H1 (cell line): ENCODE results near the gene LRP5. TPM values are rescaled to one million over a fixed set of nuclear protein-coding genes. Genes with fewer than 3 reads are reported as not detected.

Source experiments
- CTCF ChIA-PET: fragments of 300-600 bp; sonication (Branson Sonifier 250); formaldehyde crosslinking; loops from one replicate; lab custom pipeline; 2021; ENCODE audit not compliant: partially characterized antibody; lab: Charles Lee
- POLR2A ChIA-PET: fragments of 300-600 bp; sonication (Branson Sonifier 250); formaldehyde crosslinking; loops from one replicate; lab custom pipeline; 2021; ENCODE audit warnings: inconsistent platforms; ENCODE audit not compliant: partially characterized antibody; lab: Charles Lee
- DNase-seq, 2 experiments: peaks; one replicate each; pipeline versions ENCODE4 v3.0.0 to v3.0.0-alpha.2; 2010 to 2022; ENCODE audit warnings: low spot score in 2 of 2, low read depth in 1 of 2, mixed read lengths in 1 of 2
- FAIRE-seq: peaks from 2 replicates; lab custom pipeline; 2011; peaks lifted over from hg19 to GRCh38; lab: Jason Lieb, UNC
- H2AFZ ChIP-seq: 2 replicates; pipeline ENCODE4 v1.8.1; 2012; ENCODE audit warnings: low read length, inconsistent platforms
- H2AK5ac ChIP-seq: 2 replicates; pipeline ENCODE4 v1.6.1; 2013; ENCODE audit warnings: low read depth, low read length
- H2BK120ac ChIP-seq: replicated peaks from 2 replicates; pipeline ENCODE3; 2013; ENCODE audit warnings: low read depth, low read length, inconsistent platforms
- H2BK12ac ChIP-seq: 2 replicates; pipeline ENCODE4 v1.6.1; 2013; ENCODE audit warnings: low read depth, low read length
- H2BK15ac ChIP-seq: 2 replicates; pipeline ENCODE4 v1.6.1; 2013; ENCODE audit warnings: low read length
- H2BK20ac ChIP-seq: 2 replicates; pipeline ENCODE4 v1.6.1; 2013; ENCODE audit warnings: low read length
- H2BK5ac ChIP-seq: 2 replicates; pipeline ENCODE4 v1.6.1; 2013; ENCODE audit warnings: low read depth, low read length
- H3K14ac ChIP-seq: 2 replicates; pipeline ENCODE4 v1.6.1; 2013; ENCODE audit warnings: inconsistent platforms; ENCODE audit not compliant: insufficient read length
- H3K18ac ChIP-seq: 2 replicates; pipeline ENCODE4 v1.6.1; 2013; ENCODE audit warnings: low read length; ENCODE audit errors: extremely low read depth
- H3K23ac ChIP-seq: 2 replicates; pipeline ENCODE4 v1.6.1; 2013; ENCODE audit warnings: inconsistent platforms; ENCODE audit not compliant: insufficient read length
- H3K23me2 ChIP-seq: 2 replicates; pipeline ENCODE4 v1.6.1; 2013; ENCODE audit warnings: low read depth, low read length
- H3K27ac ChIP-seq: 2 replicates; pipeline ENCODE4 v1.6.1; 2011; ENCODE audit warnings: low read depth, low read length, inconsistent platforms
- H3K27me3 ChIP-seq, 4 experiments: replicated peaks in 1 of 4; 1 replicate in 1 of 4; 2 replicates in 3 of 4; pipeline versions ENCODE4 v1.6.1 to v1.8.1; 2011 to 2013; ENCODE audit warnings: low read length in 3 of 4, mild to moderate bottlenecking in 3 of 4, inconsistent platforms in 2 of 4, mixed read lengths in 2 of 4, moderate library complexity in 1 of 4; ENCODE audit not compliant: control insufficient read depth in 3 of 4, insufficient read depth in 3 of 4; ENCODE audit errors: extremely low read depth in 1 of 4
- H3K36me3 ChIP-seq, 4 experiments: 2 replicates each; pipeline versions ENCODE4 v1.6.1 to v1.8.1; 2011 to 2013; ENCODE audit warnings: mild to moderate bottlenecking in 4 of 4, low read length in 3 of 4, moderate library complexity in 2 of 4, control low read depth in 1 of 4, inconsistent platforms in 1 of 4; ENCODE audit not compliant: insufficient read depth in 4 of 4, control insufficient read depth in 2 of 4
- H3K4ac ChIP-seq: replicated peaks from 2 replicates; pipeline ENCODE3; 2013; ENCODE audit warnings: low read length, low read depth, mixed read lengths, inconsistent platforms; ENCODE audit not compliant: insufficient read length
- H3K4me1 ChIP-seq, 4 experiments: replicated peaks in 1 of 4; 1 replicate in 1 of 4; 2 replicates in 3 of 4; pipeline versions ENCODE4 v1.6.1 to v1.8.1; 2011 to 2013; ENCODE audit warnings: low read length in 3 of 4, inconsistent platforms in 2 of 4, mixed read lengths in 1 of 4; ENCODE audit not compliant: insufficient read depth in 4 of 4, control insufficient read depth in 3 of 4
- H3K4me2 ChIP-seq, 2 experiments: 2 replicates each; pipeline versions ENCODE4 v1.6.1 to v1.8.1; 2011 to 2013; ENCODE audit warnings: low read depth in 2 of 2, low read length in 2 of 2, control low read depth in 1 of 2, inconsistent platforms in 1 of 2, mild to moderate bottlenecking in 1 of 2; ENCODE audit not compliant: insufficient read depth in 1 of 2
- H3K4me3 ChIP-seq, 4 experiments: fragments of 200-600, 300-600 bp in 1 of 4; sonication (generic), shearing (Covaris generic), sonication (Bioruptor Twin) in 1 of 4; 2 replicates each; pipeline versions ENCODE4 v1.5.1 to v1.8.1; 2011 to 2016; ENCODE audit warnings: low read length in 4 of 4, low read depth in 3 of 4, control low read depth in 2 of 4, inconsistent platforms in 2 of 4, mild to moderate bottlenecking in 2 of 4, mixed read lengths in 1 of 4, moderate library complexity in 1 of 4; ENCODE audit not compliant: insufficient read depth in 2 of 4; ENCODE audit errors: extremely low read depth in 1 of 4
- H3K56ac ChIP-seq: replicated peaks from 2 replicates; pipeline ENCODE3; 2013; ENCODE audit warnings: low read depth, mild to moderate bottlenecking, mixed read lengths, low read length, inconsistent platforms; ENCODE audit not compliant: insufficient read length
- H3K79me1 ChIP-seq: 2 replicates; pipeline ENCODE4 v1.6.1; 2013; ENCODE audit warnings: low read depth, low read length, control low read depth
- H3K79me2 ChIP-seq, 2 experiments: 2 replicates each; pipeline versions ENCODE4 v1.6.1 to v1.8.1; 2012 to 2013; ENCODE audit warnings: low read length in 2 of 2, mild to moderate bottlenecking in 2 of 2, inconsistent platforms in 1 of 2; ENCODE audit not compliant: insufficient read depth in 2 of 2, control insufficient read depth in 1 of 2
- H3K9ac ChIP-seq, 4 experiments: replicated peaks in 1 of 4; 1 replicate in 1 of 4; 2 replicates in 3 of 4; pipeline versions ENCODE4 v1.6.1 to v1.8.1; 2011 to 2013; ENCODE audit warnings: low read depth in 3 of 4, low read length in 3 of 4, control low read depth in 2 of 4, mild to moderate bottlenecking in 2 of 4, moderate library complexity in 2 of 4, inconsistent platforms in 1 of 4; ENCODE audit errors: extremely low read depth in 1 of 4
- H3K9me3 ChIP-seq, 2 experiments: 2 replicates each; pipeline versions ENCODE4 v1.6.1 to v1.8.1; 2012 to 2013; ENCODE audit warnings: mild to moderate bottlenecking in 2 of 2, moderate library complexity in 2 of 2, control low read depth in 1 of 2, inconsistent platforms in 1 of 2, low read depth in 1 of 2, low read length in 1 of 2, mixed read lengths in 1 of 2; ENCODE audit not compliant: insufficient read depth in 2 of 2
- H4K20me1 ChIP-seq, 2 experiments: replicated peaks in 1 of 2; 2 replicates each; pipeline versions ENCODE3 to v1.8.1; 2011 to 2013; ENCODE audit warnings: inconsistent platforms in 2 of 2, low read length in 2 of 2, mild to moderate bottlenecking in 1 of 2; ENCODE audit not compliant: insufficient read depth in 2 of 2, control insufficient read depth in 1 of 2
- H4K5ac ChIP-seq: 2 replicates; pipeline ENCODE4 v1.6.1; 2013; ENCODE audit warnings: low read length, low read depth, mixed read lengths, inconsistent platforms; ENCODE audit not compliant: insufficient read length
- H4K8ac ChIP-seq: 2 replicates; pipeline ENCODE4 v1.8.0; 2013; ENCODE audit warnings: mild to moderate bottlenecking, moderate library complexity, low read length, inconsistent platforms; ENCODE audit not compliant: insufficient read depth; ENCODE audit errors: extremely low read depth
- H4K91ac ChIP-seq: replicated peaks from 2 replicates; pipeline ENCODE3; 2013; ENCODE audit warnings: low read length, mixed read lengths, inconsistent platforms; ENCODE audit not compliant: insufficient read length
- CBX5 ChIP-seq: fragments of 300-800, 300-1000 bp; sonication (generic); IDR thresholded peaks from 2 replicates; pipeline ENCODE4 v1.7.1; 2016; ENCODE audit warnings: antibody characterized with exemption, low read length, low read depth
- HDAC2 ChIP-seq, 2 experiments: fragments of 300-600 bp in 1 of 2; sonication (generic) in 1 of 2; IDR thresholded peaks; 2 replicates each; pipeline ENCODE4 v1.6.1; 2011 to 2012; ENCODE audit warnings: low read depth in 2 of 2, low read length in 2 of 2, mild to moderate bottlenecking in 2 of 2, moderate library complexity in 2 of 2, borderline replicate concordance in 1 of 2, inconsistent platforms in 1 of 2
- WGBS, 2 experiments: shearing (Covaris generic) in 1 of 2; methylation state at CpG; one replicate each; pipeline versions ENCODE4 v1.1.6 to v1.1.7; 2013 to 2015; ENCODE audit warnings: low lambda C conversion rate in 2 of 2, mixed read lengths in 2 of 2, inconsistent platforms in 1 of 2, low coverage in 1 of 2, missing lambda C conversion rate in 1 of 2; ENCODE audit not compliant: insufficient replicate concordance in 2 of 2, insufficient coverage in 1 of 2, insufficient read length in 1 of 2; ENCODE audit errors: extremely low coverage in 1 of 2, missing lambda C conversion rate in 1 of 2; 5-methylcytosine and 5-hydroxymethylcytosine counted together
- polyA plus RNA-seq, 7 experiments: library from polyadenylated mRNA; depleted of rRNA in 3 of 7; stranded (reverse) in 5 of 7; unstranded in 2 of 7; fragments of >200 nt in 5 of 7; fragments of 200-250 nt in 2 of 7; gene quantifications; 1 replicate in 5 of 7; 2 replicates in 1 of 7; 4 replicates in 1 of 7; pipeline versions ENCODE4 v1.2.1 to v1.2.3, GENCODE V29; 2011 to 2013; ENCODE audit warnings: missing spikeins in 2 of 7, mixed read lengths in 2 of 7
- total RNA-seq: library from RNA; stranded (reverse); fragmentation: NEBNext Ultra II Directional; extraction: Animal tissue kit (Norgen Biotek cat#: 25700); gene quantifications from 2 replicates; pipeline ENCODE4 v1.2.1, GENCODE V29; 2021

Gene LRP5
- total and polyA plus RNA-seq, 2 of the 8 experiments (the other 6 are each of a cell fraction or from before 2014, with no cell fraction given): 19.0 to 38.9 TPM

DNA sequence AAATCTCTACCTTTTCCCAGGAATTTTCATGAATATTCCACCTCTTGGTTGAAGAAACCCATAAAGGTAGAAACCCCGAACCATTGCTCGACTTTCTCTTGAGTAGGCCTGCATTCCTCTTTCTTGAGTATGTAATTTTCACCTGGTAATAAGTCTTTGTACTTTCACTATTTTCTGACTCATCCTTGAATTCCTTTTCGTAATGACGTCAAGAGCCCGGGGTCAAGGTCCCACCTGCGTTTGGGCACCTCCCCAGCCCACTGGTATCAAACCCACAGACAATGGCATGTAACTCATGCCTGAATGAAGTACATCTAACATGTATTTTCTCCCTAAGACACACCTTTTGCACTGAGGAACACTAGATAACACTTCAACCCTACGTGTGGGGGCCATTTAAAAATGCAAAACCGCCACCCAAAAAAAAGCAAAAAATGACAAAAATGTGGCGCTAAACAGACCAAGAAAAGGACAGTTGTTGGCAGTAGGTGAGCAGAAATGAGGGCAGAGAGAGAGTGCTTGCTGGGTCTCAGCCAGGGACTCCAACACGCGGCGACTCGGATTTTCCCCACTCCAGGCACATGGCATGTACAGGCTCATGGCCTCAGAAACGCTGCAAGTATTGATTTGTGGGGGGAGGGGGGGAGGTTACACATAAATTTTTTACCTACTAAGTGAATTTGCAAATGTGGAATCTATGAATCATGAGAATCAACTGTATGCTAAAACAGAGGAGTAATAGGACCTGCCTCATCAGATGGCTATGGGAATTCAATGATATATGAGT is 36.5 kb upstream of the LRP5 start:
- H4K8ac ChIP-seq: no peak overlapping the region
- CTCF ChIA-PET: interaction anchor here (5.6 kb wide), 1 partner anchor 22 kb away, joined by 49 read pairs; no protein-coding TSS in a partner anchor
- no peak overlapping the region for H2BK12ac ChIP-seq
- H3K79me2 ChIP-seq: peaks cover 0 to 3% of the 10 kb centered on the region in 2 experiments; a peak in 2 of 4 replicates
- no peaks in the 10 kb centered on the region for H3K79me1 ChIP-seq
- H3K18ac ChIP-seq: no peak overlapping the region
- H2BK5ac ChIP-seq: no peak overlapping the region
- H3K9ac ChIP-seq: no peak overlapping the region
- peaks cover 4% of the 10 kb centered on the region; the same call in 1 of the 2 replicates for H3K23me2 ChIP-seq
- no peak overlapping the region for H2BK15ac ChIP-seq
- POLR2A ChIA-PET: interaction anchor here (1.6 kb wide), 1 partner anchor 12 kb away, joined by 3 read pairs; no protein-coding TSS in a partner anchor
- no peak overlapping the region for H3K27ac ChIP-seq
- no peak overlapping the region for H3K23ac ChIP-seq
- H2AFZ ChIP-seq: no peak overlapping the region
- H3K4ac ChIP-seq: no peak overlapping the region
- peaks cover 0 to 3% (median 0%) of the 10 kb centered on the region in 4 experiments; a peak in 2 of 7 replicates for H3K4me1 ChIP-seq
- FAIRE-seq (no peak), DNase-seq (no peak)
- H3K27me3 ChIP-seq: no peaks in the 10 kb centered on the region
- WGBS, 2 experiments: 92% methylated on average over 13 of the region's 14 CpGs; no CpG with 5 or more reads in 1 of the 2 experiments
- no peak overlapping the region for H3K14ac ChIP-seq
- H2AK5ac ChIP-seq: no peak overlapping the region
- no peak overlapping the region for H2BK20ac ChIP-seq
- H3K4me3 ChIP-seq: no peak overlapping the region
- no peaks in the 10 kb centered on the region for H3K36me3 ChIP-seq
- H4K91ac ChIP-seq: no peak overlapping the region
- H2BK120ac ChIP-seq: no peak overlapping the region
- H4K20me1 ChIP-seq: no peaks in the 10 kb centered on the region
- H4K5ac ChIP-seq: no peak overlapping the region
- no peaks in the 10 kb centered on the region for H3K9me3 ChIP-seq
- no peak overlapping the region for H3K4me2 ChIP-seq
- no peak overlapping the region for H3K56ac ChIP-seq
- TF ChIP-seq HDAC2 (IDR thresholded peaks at IDR 0.05; ENCODE audit: borderline replicate concordance in 1 of 2, low read depth in 2 of 2, low read length in 2 of 2): no peak
- TF ChIP-seq CBX5: no peak
